ENCODE measurements around the gene DBNDD1. TPM values are rescaled to one million over a fixed set of nuclear protein-coding genes. Genes with fewer than 3 reads are reported as not detected.
"Not testable (repeated sequence)": the region's sequence is repeated elsewhere in the genome, so short reads cannot be mapped to it uniquely, and the experiment has no call there.

DBNDD1 gene
- total RNA-seq, 1 donor from 2014 or later = 17.7 TPM

DNA sequence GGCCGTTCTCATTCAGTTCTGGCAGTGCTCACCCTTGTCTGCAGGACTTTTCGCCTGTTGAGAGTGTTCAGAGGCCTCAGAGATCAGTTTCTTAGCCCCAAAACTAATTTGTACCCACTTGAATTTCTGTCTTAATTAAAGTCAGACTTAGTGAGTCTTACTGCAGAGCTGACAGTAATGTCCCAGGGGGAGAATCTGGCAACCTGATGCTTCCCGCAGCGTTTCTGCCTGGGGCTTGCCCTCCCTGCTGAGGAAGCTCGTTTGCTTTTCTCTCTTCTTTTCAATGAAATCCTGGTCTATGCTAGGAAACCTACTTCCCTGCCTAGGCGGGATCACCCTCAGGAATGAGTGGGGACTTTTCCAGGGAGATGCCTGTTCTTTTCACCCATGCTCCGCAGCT is 25.3 kb downstream of the DBNDD1 start:
- no peak for DNase-seq (ENCODE audit: low read depth, low spot score)

GRCh38 chr16:89993377-89993776 is 25.9 kb downstream of the DBNDD1 start:
- no peak for DNase-seq (ENCODE audit: low read depth, low spot score)

DNA sequence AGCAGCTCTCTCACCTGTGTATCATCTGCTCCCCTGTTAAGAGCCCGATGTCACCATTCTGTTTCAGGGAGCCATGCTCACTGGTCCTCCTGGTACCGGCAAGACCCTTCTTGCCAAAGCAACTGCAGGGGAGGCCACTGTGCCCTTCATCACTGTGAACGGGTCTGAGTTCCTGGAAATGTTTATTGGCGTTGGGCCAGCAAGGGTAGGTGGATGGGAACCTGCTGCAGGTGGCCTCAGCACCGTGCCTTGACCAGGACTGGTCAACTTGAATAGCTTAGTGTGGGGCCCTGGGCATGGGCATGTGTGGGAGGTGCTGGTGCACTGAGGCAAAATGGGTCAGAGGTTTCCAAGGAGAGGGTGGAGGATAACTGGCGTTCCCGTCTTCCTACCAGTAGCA is 28.5 kb downstream of the DBNDD1 start:
- DNase-seq (ENCODE audit: low read depth, low spot score) = no peak

- no peak for DNase-seq (ENCODE audit: low read depth, low spot score)
These were observed 30.3 kb downstream of the DBNDD1 start for GRCh38 chr16:89988951-89989350.

- DNase-seq (ENCODE audit: low read depth, low spot score) = no peak
These were observed 32.1 kb downstream of the DBNDD1 start for GRCh38 chr16:89987169-89987568.

GRCh38 chr16:89986600-89986999 is 32.7 kb downstream of the DBNDD1 start:
- no peak for DNase-seq (ENCODE audit: low read depth, low spot score)

DNA sequence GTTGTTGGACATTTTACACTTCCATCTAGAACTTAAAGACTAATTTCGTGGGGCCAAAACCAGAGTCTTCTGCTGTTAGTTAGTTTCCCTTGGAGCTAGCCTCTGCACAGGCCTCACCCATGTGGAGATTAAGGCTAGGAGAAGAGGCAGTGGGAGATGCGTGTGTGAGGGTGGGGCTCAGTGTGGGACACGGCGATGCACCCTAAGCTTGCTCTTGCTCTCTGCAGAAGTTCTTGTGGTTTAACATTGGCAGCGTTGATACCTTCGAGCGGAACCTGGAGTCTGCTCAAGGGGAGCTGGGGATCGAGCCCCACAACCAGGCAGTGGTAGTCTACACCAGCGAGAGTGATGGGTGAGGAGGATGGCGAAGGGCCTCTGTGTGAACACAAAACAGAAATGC is 34.0 kb downstream of the DBNDD1 start:
- DNase-seq (ENCODE audit: low read depth, low spot score) = no peak

DNA sequence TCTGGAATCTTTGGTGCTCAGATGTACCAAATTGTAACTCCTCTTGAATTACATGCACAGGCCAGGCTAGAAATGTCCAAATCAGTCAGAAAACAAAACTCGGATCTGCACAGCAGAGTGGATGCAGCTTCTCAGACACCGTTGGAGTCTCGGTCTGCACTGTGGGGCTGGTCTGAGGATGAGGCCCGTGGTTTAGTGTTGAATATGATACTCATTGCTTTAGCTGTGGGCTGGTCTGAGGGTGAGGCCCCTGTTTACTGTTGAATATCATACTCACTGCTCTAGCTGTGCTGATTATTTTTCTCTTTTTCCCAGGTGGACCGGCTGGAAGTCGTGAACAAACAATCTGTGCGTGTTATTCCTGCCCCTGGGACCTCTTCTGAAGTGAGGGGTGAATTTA is 35.0 kb downstream of the DBNDD1 start:
- no peak for DNase-seq (ENCODE audit: low read depth, low spot score)

- DNase-seq (ENCODE audit: low read depth, low spot score) = no peak
These were observed 35.7 kb downstream of the DBNDD1 start for GRCh38 chr16:89983536-89983935.

GRCh38 chr16:89982318-89982717 is 36.9 kb downstream of the DBNDD1 start:
- DNase-seq (ENCODE audit: low read depth, low spot score) = no peak

DNA sequence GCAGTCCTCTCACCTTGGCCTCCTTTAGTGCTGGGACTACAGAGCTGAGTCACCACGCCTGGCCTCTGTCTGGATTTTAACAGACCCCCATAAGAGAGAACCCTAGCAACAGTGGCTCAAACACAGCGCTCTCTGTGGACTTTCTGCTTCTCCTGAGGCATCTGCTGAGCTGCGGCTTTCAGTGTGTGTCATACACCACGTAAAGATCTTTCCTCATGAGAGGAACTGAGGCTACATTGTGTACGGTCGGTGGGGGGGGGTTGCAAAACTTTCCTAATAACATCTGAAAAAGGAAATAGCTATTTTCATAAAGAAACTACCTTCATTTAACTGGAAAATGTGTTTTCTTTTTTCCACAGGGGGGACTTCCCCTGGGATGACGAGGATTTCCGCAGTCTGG is 37.8 kb downstream of the DBNDD1 start:
- no peak for DNase-seq (ENCODE audit: low read depth, low spot score)

DNA sequence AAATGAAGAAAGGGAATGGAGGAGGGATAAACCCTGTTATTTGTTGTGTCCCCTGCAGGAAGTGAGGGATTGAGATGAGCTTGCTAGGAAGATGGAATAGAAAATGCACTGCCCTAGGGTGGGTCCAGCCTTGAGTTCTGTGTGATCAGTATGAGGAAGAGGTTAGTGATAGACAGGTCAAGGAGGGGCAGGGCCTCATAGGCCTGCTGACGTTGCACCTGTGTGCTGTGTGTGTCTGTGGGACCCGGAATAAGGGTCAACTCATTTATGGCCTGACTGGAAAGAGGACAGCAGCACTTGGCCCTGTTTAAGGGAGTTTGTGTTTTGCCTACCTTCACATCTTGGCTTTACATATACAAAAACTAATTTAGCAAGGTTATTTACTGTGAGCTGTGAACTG is 44.4 kb downstream of the DBNDD1 start:
- DNase-seq (ENCODE audit: low read depth, low spot score) = no peak

DNA sequence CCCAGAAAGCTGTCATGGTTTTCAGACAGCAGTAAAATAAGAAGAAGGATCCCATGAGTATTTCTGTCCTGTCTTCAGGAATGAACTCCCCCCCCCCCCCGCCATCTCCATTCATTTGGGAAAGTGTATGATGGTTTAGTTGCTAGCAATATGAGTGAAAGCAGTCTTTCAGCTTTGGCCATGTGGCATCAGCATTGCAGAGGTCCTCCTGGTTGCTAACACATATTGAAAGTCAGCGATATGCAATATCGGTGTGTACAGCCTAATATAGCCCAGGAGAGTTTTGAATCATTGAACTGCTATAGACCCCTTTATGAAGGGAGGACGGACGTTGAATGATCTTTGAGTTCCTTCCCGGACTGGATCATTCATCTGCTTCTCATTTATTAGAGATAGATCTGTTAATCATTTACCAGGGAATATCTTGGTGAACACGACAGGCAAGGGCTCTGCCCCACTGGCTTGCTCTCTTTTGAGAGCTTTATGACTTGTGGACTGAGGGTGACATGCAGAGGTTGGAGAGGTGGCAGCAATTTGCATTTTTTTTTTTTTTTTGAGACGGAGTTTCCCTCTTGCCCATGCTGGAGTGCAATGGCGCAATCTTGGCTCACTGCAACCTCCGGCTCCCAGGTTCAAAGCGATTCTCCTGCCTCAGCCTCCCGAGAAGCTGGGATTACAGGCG is 45.5 kb downstream of the DBNDD1 start:
- no peak for DNase-seq (ENCODE audit: low read depth, low spot score)

DNA sequence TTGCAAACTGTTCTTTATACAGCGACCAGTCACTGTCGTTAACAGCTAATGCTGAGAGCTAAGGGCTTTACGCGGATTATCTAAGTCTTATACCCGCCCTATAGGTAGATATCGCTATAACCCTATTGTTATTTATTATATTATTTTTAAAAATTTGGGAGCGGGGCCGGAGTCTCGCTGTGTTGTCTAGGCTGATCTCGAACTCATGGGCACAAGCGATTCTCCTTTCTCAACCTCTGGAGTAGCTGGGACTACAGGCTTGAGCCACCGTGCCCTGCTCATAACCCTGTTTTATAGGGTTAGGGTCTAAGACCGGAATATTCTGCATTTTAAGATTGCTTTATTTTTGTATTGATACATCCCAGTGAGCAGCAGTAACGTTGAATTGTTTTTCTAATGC is 46.0 kb downstream of the DBNDD1 start:
- DNase-seq (ENCODE audit: low read depth, low spot score) = no peak

GRCh38 chr16:89972244-89973234 is 46.7 kb downstream of the DBNDD1 start:
- DNase-seq (ENCODE audit: low read depth, low spot score) = peak; percentile 58

DNA sequence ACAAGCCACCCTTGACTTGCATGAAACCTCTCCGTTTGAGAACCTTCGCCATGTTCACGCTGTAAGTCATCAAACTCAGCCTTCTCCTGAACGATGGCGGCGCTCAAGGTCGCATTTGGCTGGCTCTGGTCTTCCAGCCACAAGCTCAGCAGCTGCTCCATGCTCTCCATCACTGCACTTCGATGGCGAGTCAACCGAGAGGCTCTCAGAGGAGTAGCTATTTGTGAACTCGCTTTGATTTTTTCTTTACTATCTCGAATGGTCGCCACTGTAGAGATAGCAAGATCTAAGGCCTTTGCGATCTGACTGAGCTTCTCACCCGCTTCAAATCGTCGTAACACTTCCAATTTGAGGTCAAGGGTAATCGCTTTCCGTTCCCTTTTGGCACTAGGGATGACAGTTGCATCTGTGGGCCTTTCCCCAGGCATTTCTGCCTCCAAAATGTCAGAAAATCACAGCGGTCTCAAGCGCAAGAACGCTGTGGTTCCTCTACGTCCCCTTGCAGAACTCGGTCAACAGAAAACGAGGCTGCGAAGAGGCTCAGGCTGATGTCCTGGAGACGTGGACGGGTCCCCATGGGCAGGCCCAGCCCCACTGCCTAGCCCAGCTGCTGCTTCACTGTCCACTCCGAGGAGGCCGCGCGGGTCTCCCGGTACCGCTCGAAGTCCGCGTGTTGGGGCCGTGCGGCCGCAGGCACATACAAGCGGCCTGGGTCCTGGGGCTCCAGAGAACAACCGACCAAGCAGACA is 47.6 kb downstream of the DBNDD1 start:
- DNase-seq (ENCODE audit: low read depth, low spot score) = no peak

DNA sequence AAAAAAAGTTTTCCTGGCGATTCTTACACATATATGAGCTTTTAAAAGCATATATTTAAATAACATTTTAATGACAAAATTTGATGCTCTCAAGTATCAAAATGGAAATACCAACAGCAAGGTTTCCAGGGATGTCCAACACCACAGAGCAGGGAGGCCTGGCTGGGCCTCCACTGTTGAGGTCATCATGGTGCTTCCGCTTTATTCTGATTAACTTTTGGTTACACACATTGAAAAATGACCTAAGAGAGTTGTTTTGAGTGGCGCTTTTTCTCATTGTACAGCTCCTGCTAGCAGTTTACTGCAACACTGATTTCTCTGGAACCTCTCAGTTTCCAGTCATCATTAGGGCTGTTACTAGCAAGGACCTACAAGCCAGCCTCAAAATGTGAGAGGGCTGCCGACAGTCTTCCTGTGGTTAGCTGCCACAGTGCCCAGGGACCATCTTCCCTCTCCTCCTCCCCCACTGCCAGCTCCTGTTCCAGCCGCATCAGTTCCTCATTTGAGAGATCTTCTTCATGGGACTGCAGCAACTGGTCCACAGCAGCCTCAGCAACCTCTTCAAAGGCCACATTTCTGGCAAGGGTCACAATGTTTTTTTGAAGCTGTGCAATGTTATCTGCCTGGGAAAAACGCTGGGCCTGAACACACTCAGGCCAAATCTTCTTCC is 49.4 kb downstream of the DBNDD1 start:
- DNase-seq (ENCODE audit: low read depth, low spot score) = no peak

DNA sequence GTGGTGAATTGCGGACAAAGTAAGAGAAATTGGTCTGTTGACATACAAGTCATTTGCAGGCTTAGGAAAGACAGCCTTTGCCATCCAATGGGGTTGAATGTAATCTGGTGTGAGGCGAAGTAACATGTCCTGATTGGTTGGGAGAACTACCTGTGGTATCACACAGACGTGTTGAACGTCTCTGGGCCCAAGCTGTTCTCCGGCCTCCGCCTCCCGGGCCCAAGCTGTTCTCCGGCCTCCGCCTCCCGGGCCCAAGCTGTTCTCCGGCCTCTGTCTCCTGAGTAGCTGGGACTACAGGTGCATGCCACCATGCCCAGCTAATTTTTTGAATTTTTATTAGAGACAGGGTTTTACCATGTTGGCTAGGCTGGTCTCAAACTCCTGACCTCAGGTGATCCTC is 51.2 kb downstream of the DBNDD1 start:
- DNase-seq (ENCODE audit: low read depth, low spot score) = not testable (repeated sequence)

DNA sequence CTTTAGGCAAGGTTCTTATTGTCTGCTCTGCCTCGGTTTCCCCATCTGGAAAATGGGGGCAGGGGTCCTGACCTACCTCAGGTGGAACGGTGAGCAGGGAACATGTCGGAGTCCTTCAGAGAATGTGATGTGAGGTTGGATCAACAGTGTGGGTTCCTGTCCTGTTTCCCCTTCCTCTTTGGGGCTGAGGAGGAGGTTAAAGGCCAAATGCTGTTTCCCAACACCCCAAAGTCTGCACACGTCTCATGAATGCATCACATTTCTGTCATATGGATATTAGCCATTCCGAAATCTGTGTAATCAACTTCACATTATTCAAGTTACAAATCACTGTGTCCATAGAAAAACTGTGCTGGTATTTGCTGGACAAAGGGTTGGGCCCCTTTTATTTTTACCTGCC is 51.8 kb downstream of the DBNDD1 start:
- not testable (repeated sequence) for DNase-seq (ENCODE audit: low read depth, low spot score)

DNA sequence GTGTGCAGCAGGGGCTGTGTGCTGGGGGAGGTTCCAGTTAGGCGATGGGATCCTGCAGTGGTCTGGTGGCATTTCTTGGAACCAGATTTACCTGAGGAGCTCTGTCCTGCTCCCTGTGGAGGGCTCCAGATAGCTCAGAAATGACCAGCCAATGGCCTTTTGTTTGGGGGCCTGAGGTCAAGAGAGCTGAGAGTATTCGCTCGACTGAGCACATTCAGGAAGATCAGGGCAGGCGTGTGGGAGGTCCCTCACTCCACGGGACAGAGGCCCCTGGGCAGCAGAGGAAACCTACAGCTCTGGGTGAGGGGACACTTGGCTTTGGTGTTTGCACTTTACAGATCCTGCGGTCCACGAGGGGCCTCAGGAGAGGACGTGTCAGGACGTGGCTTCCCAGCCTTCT is 52.5 kb downstream of the DBNDD1 start:
- no peak for DNase-seq (ENCODE audit: low read depth, low spot score)

DNA sequence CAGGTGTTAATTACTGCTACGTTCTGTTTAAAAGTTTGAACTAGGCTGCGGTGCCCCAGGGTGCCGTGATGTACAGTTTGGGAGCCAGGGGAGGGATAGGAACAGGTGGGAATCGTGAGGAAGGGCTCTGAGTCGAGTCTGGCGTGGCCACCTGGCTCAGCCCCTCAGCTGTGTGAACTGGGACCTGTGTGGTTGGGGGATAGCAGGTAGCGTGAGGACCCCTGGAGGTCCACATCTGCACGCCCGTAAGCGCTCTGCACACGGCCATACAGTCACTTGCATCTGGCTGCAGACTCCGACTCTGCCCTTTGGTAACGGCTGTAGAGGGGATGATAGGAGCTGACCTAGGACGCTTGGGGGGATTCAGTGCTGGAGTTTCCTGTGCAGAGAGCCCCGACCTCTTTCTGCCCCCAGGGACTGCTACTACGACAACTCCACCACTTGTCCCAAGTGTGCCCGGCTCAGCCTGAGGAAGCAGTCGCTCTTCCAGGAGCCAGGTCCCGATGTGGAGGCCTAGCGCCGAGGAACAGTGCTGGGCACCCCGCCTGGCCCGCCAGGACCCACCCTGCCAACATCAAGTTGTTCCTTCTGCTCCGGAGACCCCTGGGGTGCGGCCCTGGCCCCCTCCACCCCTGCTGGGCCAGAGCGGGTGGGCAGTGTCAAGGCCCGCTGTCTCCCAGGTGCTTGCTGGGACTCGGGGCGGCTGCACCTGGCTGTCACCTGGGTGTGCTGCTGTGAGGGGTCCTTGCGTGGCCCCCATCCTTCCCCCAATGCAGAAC is 53.6 kb downstream of the DBNDD1 start:
- no peak for DNase-seq (ENCODE audit: low read depth, low spot score)
